HepG2 (cell line): ENCODE measurements around the gene DTHD1.

Experiments
- ARHGAP35 ChIP-seq: sonication (generic); formaldehyde crosslinking; IDR thresholded peaks from 2 replicates; pipeline ENCODE4 v1.9.0; 2022; ENCODE audit warnings: mild to moderate bottlenecking, inconsistent platforms, moderate library complexity, missing genetic modification reagents, borderline replicate concordance
- EZH2 ChIP-seq: conservative IDR thresholded peaks from 2 replicates; pipeline ENCODE4 v1.6.1; 2012; ENCODE audit warnings: mild to moderate bottlenecking, low read depth, low read length, moderate library complexity
- HNRNPK ChIP-seq: fragments of 200-400 bp; formaldehyde crosslinking; IDR thresholded peaks from 2 replicates; pipeline ENCODE4 v1.6.1; 2018; ENCODE audit warnings: low read length, low read depth, moderate library complexity, mild to moderate bottlenecking; ENCODE audit not compliant: poor library complexity, severe bottlenecking
- NBN ChIP-seq: fragments of 450-650 bp; conservative IDR thresholded peaks from 2 replicates; pipeline ENCODE4 v1.6.1; 2017
- NFE2L2 ChIP-seq: fragments of 150-350 bp; IDR thresholded peaks from 2 replicates; pipeline ENCODE4 v1.6.1; 2014; ENCODE audit warnings: low read length
- ZNF30 ChIP-seq: sonication (generic); formaldehyde crosslinking; IDR thresholded peaks from 2 replicates; pipeline ENCODE4 v1.5.0; 2020; ENCODE audit warnings: mild to moderate bottlenecking, missing genetic modification reagents
- TF ChIP-seq, protein P1 (sequence below): sonication (generic); formaldehyde crosslinking; IDR thresholded peaks from 2 replicates; pipeline ENCODE4 v1.5.0; 2020; ENCODE audit warnings: mild to moderate bottlenecking, missing genetic modification reagents, moderate library complexity
- TF ChIP-seq, protein P2 (sequence below), 2 experiments: IDR thresholded peaks; 2 replicates each; pipeline ENCODE4 v1.6.1; 2011 to 2012; ENCODE audit warnings: low read length in 2 of 2, borderline replicate concordance in 1 of 2, low read depth in 1 of 2, mild to moderate bottlenecking in 1 of 2, moderate library complexity in 1 of 2
- TF ChIP-seq, protein P3 (sequence below): IDR thresholded peaks from 2 replicates; pipeline ENCODE4 v1.6.1; 2016; ENCODE audit warnings: low read depth, control low read depth

DNA sequence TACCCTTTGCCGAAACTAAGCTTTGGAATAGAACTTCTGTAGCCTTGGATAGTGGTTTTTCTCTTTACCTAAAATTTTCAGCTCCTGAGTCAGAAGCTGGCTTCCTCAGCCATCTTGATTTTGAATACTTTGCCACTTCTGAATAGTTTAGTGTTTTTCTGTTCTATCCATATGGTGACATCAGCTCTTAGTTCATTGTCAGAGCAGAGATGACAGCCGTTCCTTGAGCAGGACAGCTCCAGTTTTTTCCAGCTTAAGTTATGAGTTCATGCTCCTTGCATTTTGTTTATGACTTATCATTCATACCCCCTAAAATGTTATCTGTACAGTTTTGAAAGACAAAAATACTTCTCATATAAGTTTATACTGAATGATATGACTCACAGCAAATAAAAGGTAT is 47.8 kb downstream of the DTHD1 start:
- TF ChIP-seq, protein P1, sequence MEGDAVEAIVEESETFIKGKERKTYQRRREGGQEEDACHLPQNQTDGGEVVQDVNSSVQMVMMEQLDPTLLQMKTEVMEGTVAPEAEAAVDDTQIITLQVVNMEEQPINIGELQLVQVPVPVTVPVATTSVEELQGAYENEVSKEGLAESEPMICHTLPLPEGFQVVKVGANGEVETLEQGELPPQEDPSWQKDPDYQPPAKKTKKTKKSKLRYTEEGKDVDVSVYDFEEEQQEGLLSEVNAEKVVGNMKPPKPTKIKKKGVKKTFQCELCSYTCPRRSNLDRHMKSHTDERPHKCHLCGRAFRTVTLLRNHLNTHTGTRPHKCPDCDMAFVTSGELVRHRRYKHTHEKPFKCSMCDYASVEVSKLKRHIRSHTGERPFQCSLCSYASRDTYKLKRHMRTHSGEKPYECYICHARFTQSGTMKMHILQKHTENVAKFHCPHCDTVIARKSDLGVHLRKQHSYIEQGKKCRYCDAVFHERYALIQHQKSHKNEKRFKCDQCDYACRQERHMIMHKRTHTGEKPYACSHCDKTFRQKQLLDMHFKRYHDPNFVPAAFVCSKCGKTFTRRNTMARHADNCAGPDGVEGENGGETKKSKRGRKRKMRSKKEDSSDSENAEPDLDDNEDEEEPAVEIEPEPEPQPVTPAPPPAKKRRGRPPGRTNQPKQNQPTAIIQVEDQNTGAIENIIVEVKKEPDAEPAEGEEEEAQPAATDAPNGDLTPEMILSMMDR (CRISPR knock-in tag), result no peak
- TF ChIP-seq ARHGAP35 (no peak), ZNF30 (CRISPR knock-in tag) (no peak), NFE2L2 (no peak), EZH2 (no peak), NBN (no peak), HNRNPK (no peak)
- TF ChIP-seq, protein P2, sequence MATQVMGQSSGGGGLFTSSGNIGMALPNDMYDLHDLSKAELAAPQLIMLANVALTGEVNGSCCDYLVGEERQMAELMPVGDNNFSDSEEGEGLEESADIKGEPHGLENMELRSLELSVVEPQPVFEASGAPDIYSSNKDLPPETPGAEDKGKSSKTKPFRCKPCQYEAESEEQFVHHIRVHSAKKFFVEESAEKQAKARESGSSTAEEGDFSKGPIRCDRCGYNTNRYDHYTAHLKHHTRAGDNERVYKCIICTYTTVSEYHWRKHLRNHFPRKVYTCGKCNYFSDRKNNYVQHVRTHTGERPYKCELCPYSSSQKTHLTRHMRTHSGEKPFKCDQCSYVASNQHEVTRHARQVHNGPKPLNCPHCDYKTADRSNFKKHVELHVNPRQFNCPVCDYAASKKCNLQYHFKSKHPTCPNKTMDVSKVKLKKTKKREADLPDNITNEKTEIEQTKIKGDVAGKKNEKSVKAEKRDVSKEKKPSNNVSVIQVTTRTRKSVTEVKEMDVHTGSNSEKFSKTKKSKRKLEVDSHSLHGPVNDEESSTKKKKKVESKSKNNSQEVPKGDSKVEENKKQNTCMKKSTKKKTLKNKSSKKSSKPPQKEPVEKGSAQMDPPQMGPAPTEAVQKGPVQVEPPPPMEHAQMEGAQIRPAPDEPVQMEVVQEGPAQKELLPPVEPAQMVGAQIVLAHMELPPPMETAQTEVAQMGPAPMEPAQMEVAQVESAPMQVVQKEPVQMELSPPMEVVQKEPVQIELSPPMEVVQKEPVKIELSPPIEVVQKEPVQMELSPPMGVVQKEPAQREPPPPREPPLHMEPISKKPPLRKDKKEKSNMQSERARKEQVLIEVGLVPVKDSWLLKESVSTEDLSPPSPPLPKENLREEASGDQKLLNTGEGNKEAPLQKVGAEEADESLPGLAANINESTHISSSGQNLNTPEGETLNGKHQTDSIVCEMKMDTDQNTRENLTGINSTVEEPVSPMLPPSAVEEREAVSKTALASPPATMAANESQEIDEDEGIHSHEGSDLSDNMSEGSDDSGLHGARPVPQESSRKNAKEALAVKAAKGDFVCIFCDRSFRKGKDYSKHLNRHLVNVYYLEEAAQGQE (IDR thresholded peaks at IDR 0.05; ENCODE audit: borderline replicate concordance in 1 of 2, low read depth in 1 of 2, low read length in 2 of 2), result no peak
- TF ChIP-seq, protein P3, sequence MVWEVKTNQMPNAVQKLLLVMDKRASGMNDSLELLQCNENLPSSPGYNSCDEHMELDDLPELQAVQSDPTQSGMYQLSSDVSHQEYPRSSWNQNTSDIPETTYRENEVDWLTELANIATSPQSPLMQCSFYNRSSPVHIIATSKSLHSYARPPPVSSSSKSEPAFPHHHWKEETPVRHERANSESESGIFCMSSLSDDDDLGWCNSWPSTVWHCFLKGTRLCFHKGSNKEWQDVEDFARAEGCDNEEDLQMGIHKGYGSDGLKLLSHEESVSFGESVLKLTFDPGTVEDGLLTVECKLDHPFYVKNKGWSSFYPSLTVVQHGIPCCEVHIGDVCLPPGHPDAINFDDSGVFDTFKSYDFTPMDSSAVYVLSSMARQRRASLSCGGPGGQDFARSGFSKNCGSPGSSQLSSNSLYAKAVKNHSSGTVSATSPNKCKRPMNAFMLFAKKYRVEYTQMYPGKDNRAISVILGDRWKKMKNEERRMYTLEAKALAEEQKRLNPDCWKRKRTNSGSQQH, result no peak
